GM18499 (cell line): ENCODE measurements around the gene TXN2.

Source experiments
- ATAC-seq: cut with Tn5 transposase; IDR thresholded peaks from one replicate; pipeline ENCODE4 v1.9.1; 2021; ENCODE audit warnings: moderate number of reproducible peaks; ENCODE audit not compliant: insufficient read depth, unreplicated experiment

Gene TXN2

GRCh38 chr22:36491155-36491554 is 9.7 kb upstream of the TXN2 start:
- ATAC-seq: no peak

- ATAC-seq: no peak
Observed at GRCh38 chr22:36486619-36487384, 5.4 kb upstream of the TXN2 start.

GRCh38 chr22:36480941-36481392 is 473 bp downstream of the TXN2 start:
- no peak for ATAC-seq

- no peak for ATAC-seq
Observed at GRCh38 chr22:36478966-36479365, 2.5 kb downstream of the TXN2 start.

GRCh38 chr22:36475341-36475740 is 6.1 kb downstream of the TXN2 start:
- no peak for ATAC-seq

GRCh38 chr22:36472689-36473088 is 8.8 kb downstream of the TXN2 start:
- ATAC-seq: no peak

- no peak for ATAC-seq
Observed at GRCh38 chr22:36471341-36471821, 10.1 kb downstream of the TXN2 start.

GRCh38 chr22:36470994-36471331 is 10.5 kb downstream of the TXN2 start:
- no peak for ATAC-seq

GRCh38 chr22:36470162-36470993 is 11.1 kb downstream of the TXN2 start:
- ATAC-seq: no peak

GRCh38 chr22:36469094-36469710 is 12.2 kb downstream of the TXN2 start:
- no peak for ATAC-seq

GRCh38 chr22:36467946-36468345 is 13.5 kb downstream of the TXN2 start:
- ATAC-seq: no peak

- ATAC-seq: no peak
Observed at GRCh38 chr22:36467042-36467810, 14.2 kb downstream of the TXN2 start.

- no peak for ATAC-seq
Observed at GRCh38 chr22:36466258-36466657, 15.2 kb downstream of the TXN2 start.

- ATAC-seq: no peak
Observed at GRCh38 chr22:36465232-36466021, 16.0 kb downstream of the TXN2 start.

GRCh38 chr22:36464715-36465231 is 16.7 kb downstream of the TXN2 start:
- ATAC-seq: no peak

- ATAC-seq: no peak
Observed at GRCh38 chr22:36463783-36464184, 17.7 kb downstream of the TXN2 start.

GRCh38 chr22:36461665-36462649 is 19.5 kb downstream of the TXN2 start:
- ATAC-seq: no peak

GRCh38 chr22:36460202-36460601 is 21.2 kb downstream of the TXN2 start:
- ATAC-seq: no peak
